Adrenal gland (tissue), 5 donors: ENCODE measurements around the gene RCE1.

Experiments used
- CTCF ChIP-seq, 6 experiments: fragments of 450-650 bp in 4 of 6; fragments of 200-600 bp in 2 of 6; sonication (generic) in 1 of 6; IDR thresholded peaks; 1 replicate in 5 of 6; 2 replicates in 1 of 6; pipeline versions ENCODE4 v1.5.1 to v1.8.0; 2016 to 2021; ENCODE audit warnings: antibody characterized with exemption in 6 of 6, mild to moderate bottlenecking in 2 of 6, moderate library complexity in 1 of 6
- POLR2A ChIP-seq, 2 donors: fragments of 450-650 bp; IDR thresholded peaks; one replicate each; pipeline ENCODE4 v1.6.1; 2017; ENCODE audit warnings: antibody characterized with exemption in 2 of 2, mild to moderate bottlenecking in 2 of 2, moderate library complexity in 1 of 2
- donor health status: DM: no; HTN: no; CAD: no.

- no peak for TF ChIP-seq CTCF (IDR thresholded peaks at IDR 0.05)
- TF ChIP-seq POLR2A (IDR thresholded peaks at IDR 0.05): no peak
These were observed 1.4 kb downstream of the RCE1 start for GRCh38 chr11:66844496-66845142.
